GM18499 (cell line): ENCODE data around the gene NEUROG1.
"Not testable (repeated sequence)": the region's sequence is repeated elsewhere in the genome, so short reads cannot be mapped to it uniquely, and the experiment has no call there.

Experiments used
- ATAC-seq: cut with Tn5 transposase; IDR thresholded peaks from one replicate; pipeline ENCODE4 v1.9.1; 2021; ENCODE audit warnings: moderate number of reproducible peaks; ENCODE audit not compliant: insufficient read depth, unreplicated experiment

Gene NEUROG1

DNA sequence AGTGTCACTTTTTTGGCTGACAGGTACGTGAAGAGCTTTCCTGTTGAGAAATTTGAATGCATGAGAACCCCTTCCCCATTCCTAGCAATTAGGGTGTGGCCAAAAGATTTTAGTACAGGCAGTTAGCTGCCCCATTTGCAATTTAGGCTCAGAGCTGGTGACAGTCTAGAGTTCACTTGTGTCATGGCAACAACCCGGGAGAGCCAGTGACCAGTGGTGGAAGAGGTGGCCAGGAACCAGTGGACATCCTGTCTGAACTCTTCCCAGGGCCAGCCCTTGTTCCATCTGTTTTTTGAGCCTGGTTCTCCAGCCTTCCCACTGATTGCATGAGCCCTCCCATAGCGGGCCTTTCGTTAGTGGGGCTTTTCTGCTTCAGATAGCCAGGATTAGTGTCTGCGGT, 2.5 kb upstream of the NEUROG1 start:
- no peak for ATAC-seq

DNA sequence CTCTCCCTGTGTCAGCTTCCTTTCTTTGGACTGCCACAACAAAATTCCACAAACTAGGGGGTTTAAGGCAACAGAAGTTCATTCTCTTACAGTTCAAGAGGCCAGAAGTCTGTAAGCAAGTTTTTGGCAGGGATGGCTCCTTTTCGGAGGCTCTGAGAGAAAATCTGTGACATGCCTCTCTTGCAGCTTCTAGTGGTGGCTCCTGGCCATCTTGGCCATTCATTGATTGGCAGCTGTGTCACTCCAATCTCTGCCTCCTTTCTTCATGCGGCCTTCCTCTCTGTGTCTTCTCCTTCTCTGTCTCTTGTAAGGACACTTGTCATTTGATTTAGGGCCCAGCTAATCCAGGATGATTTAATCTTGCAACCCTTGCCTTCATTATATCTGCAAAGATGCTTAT, 2.0 kb upstream of the NEUROG1 start:
- ATAC-seq: no peak

GRCh38 chr5:135537271-135537670, 1.5 kb upstream of the NEUROG1 start:
- ATAC-seq: no peak

- ATAC-seq: no peak
Measured at GRCh38 chr5:135535420-135535819, 344 bp downstream of the NEUROG1 start.

GRCh38 chr5:135534609-135535419, 950 bp downstream of the NEUROG1 start:
- no peak for ATAC-seq

GRCh38 chr5:135533794-135534193, 2.0 kb downstream of the NEUROG1 start:
- ATAC-seq: no peak

- no peak for ATAC-seq
Measured at GRCh38 chr5:135533334-135533733, 2.4 kb downstream of the NEUROG1 start.

DNA sequence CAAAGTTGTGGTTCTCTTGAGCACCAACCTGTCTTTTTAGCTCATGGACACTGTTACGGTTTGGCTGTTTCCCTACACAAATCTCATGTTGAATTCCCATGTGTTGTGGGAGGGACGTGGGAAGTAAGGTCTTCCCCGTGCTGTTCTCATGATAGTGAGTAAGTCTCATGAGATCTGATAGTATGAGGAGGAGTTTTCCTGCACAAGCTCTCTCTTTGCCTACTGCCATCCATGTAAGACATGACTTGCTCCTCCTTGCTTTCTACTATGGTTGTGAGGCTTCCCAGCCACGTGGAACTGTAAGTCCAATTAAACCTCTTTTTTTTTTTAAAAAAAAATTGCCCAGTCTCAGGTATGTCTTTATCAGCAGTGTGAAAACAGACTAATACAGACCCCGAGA, 6.2 kb downstream of the NEUROG1 start:
- ATAC-seq: not testable (repeated sequence)

DNA sequence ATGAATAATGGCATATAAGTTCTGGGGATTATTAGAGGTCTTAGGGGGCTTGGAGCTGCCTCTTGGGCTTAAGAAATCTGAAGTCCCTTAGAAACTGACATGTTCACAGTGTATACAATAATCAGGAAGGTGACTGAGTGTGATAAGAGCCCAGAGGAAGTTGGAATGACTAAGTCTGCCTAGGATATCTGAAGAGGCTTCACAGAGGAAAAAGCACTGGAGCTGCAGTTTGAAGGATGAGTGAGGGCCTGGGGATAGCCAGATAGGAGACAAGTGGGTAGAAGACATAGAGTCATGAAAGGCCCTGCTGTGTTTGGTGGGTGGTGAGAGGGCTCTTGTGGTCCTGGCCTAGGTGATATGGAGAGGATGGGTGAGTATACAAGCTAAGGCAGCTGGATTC, 8.8 kb downstream of the NEUROG1 start:
- ATAC-seq: no peak

- ATAC-seq: no peak
Measured at GRCh38 chr5:135521964-135522363, 13.8 kb downstream of the NEUROG1 start.

DNA sequence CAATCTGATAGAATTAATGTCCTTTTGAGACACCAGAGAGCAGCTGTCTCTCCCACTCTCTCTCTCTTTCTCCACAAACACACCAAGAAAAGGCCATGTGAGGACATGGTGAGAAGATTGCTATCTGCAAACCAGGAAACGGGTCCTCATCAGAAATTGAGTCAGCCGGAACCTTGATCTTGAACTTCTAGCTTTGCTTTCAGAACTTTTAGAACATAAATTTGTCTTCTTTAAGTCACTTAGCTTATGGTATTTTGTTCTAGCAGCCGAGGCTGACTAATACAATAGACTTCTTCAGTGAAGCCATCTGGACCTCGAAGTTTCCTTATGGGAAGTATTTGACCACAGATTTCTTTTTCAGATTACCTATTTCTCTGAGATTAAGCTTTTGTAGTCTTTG, 18.1 kb downstream of the NEUROG1 start:
- ATAC-seq: no peak

GRCh38 chr5:135514116-135514515, 21.6 kb downstream of the NEUROG1 start:
- ATAC-seq: no peak

GRCh38 chr5:135511761-135512575, 23.8 kb downstream of the NEUROG1 start:
- ATAC-seq: no peak

- ATAC-seq: no peak
Measured at GRCh38 chr5:135509995-135510394, 25.8 kb downstream of the NEUROG1 start.

- ATAC-seq: no peak
Measured at GRCh38 chr5:135508496-135509005, 27.2 kb downstream of the NEUROG1 start.

DNA sequence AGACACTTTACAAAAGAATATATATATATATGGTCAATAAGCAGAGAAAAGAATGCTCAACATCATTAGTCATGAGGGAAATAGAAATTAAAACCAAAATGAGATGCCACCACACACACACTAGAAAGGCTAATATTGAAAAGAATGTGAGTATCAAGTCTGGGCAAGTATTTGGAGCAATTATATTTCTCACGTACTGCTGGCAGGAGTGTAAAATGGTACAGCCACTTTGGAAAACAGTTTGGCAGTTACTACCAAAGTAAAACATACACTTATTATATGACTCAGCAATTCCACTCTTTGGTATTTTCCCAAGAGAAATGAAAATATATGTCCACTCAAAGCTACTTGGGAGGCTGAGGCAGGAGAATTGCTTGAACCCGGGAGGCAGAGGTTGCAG, 29.8 kb downstream of the NEUROG1 start:
- ATAC-seq: no peak

GRCh38 chr5:135504376-135504775, 31.4 kb downstream of the NEUROG1 start:
- no peak for ATAC-seq

GRCh38 chr5:135503871-135504270, 31.9 kb downstream of the NEUROG1 start:
- ATAC-seq: no peak

DNA sequence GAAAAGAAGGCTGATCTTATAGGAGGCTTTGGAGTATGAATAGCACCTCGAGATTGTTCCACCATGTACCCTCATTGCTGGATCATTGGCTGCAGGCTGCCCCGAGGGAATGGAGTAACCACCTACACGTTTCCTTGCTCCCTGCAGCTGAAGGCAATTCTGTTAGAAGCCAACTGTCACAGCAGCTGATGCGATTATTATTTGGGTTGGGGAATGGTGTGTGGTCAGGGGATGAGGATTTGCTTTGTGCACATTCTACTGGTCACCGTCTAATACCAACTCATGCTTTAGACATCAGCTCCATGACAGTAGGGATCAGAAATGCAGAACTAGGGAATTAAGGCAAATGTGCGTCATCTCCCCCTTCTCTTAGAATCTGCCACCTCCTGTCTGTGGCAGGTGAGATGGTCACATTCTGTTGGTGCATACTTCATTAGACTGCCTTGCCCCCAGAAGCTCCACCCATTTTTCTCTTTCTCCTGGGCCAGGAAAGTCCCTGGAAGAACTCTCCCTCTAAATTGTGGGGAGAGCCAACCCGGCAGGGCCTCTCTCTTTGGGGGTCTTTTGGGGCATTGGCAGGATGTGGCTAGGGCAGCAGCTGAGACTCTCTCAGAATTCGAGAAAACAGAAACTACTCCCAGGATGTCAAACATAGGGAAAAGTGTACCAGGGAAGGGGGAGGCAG, 32.8 kb downstream of the NEUROG1 start:
- ATAC-seq: no peak

GRCh38 chr5:135501965-135502364, 33.8 kb downstream of the NEUROG1 start:
- no peak for ATAC-seq

GRCh38 chr5:135498637-135498995, 37.1 kb downstream of the NEUROG1 start:
- ATAC-seq: no peak
